Neural progenitor cell (in vitro differentiated cells): ENCODE results near the gene POU3F3. TPM values are rescaled to one million over a fixed set of nuclear protein-coding genes. Genes with fewer than 3 reads are reported as not detected.

Source experiments
- DNase-seq: peaks from one replicate; pipeline ENCODE4 v3.0.0-alpha.2; 2016; ENCODE audit warnings: low spot score
- H2AFZ ChIP-seq: fragments of 200-600 bp; sonication (generic); replicated peaks from 2 replicates; pipeline ENCODE4 v1.6.1; 2016; ENCODE audit warnings: antibody characterized with exemption
- H3F3A ChIP-seq: fragments of 200-600 bp; sonication (generic); 2 replicates; pipeline ENCODE4 v1.6.1; 2016; ENCODE audit warnings: antibody characterized with exemption, low read depth
- H3K27ac ChIP-seq: fragments of 200-600 bp; sonication (generic); 2 replicates; pipeline ENCODE4 v1.5.1; 2016; ENCODE audit warnings: mild to moderate bottlenecking
- H3K27me3 ChIP-seq: fragments of 200-600 bp; sonication (generic); 2 replicates; pipeline ENCODE4 v1.6.1; 2016; ENCODE audit warnings: mild to moderate bottlenecking, moderate library complexity
- H3K36me3 ChIP-seq: fragments of 200-600 bp; sonication (generic); 2 replicates; pipeline ENCODE4 v1.5.1; 2016
- H3K4me1 ChIP-seq: fragments of 200-600 bp; sonication (generic); 2 replicates; pipeline ENCODE4 v1.6.1; 2016; ENCODE audit warnings: mixed run types
- H3K4me2 ChIP-seq: fragments of 200-600 bp; sonication (generic); 2 replicates; pipeline ENCODE4 v1.6.1; 2016
- H3K4me3 ChIP-seq: fragments of 200-600 bp; sonication (generic); 2 replicates; pipeline ENCODE4 v1.5.1; 2016
- H3K79me2 ChIP-seq: fragments of 200-600 bp; sonication (generic); 2 replicates; pipeline ENCODE4 v1.6.1; 2016; ENCODE audit warnings: low read depth
- H3K9ac ChIP-seq: fragments of 200-600 bp; sonication (generic); 2 replicates; pipeline ENCODE4 v1.6.1; 2016
- H3K9me3 ChIP-seq: fragments of 200-600 bp; sonication (generic); 2 replicates; pipeline ENCODE4 v1.5.1; 2016; ENCODE audit warnings: low read depth
- H4K20me1 ChIP-seq: fragments of 200-600 bp; sonication (generic); 2 replicates; pipeline ENCODE4 v1.6.1; 2016; ENCODE audit warnings: low read depth
- H3K27ac Mint-ChIP-seq: 3 replicates; pipeline ENCODE4 v1.8.0; 2021; ENCODE audit warnings: mixed read lengths
- H3K27me3 Mint-ChIP-seq: 2 replicates; pipeline ENCODE4 v1.8.0; 2022; ENCODE audit warnings: low read depth, mild to moderate bottlenecking, inconsistent platforms, moderate library complexity, mixed read lengths; ENCODE audit not compliant: insufficient read depth
- H3K36me3 Mint-ChIP-seq: 3 replicates; pipeline ENCODE4 v1.8.0; 2021; ENCODE audit warnings: mixed read lengths
- H3K4me1 Mint-ChIP-seq: 3 replicates; pipeline ENCODE4 v1.8.0; 2021; ENCODE audit warnings: mixed read lengths
- H3K4me3 Mint-ChIP-seq: 3 replicates; pipeline ENCODE4 v1.8.0; 2021; ENCODE audit warnings: mild to moderate bottlenecking, moderate library complexity, mixed read lengths
- H3K9me3 Mint-ChIP-seq: 3 replicates; pipeline ENCODE4 v1.8.0; 2020; ENCODE audit warnings: mixed read lengths
- EZH2 ChIP-seq: fragments of 200-600 bp; sonication (generic); IDR thresholded peaks from 2 replicates; pipeline ENCODE4 v1.6.1; 2017; ENCODE audit warnings: antibody characterized with exemption, mild to moderate bottlenecking, moderate library complexity
- EZH2phosphoT487 ChIP-seq: fragments of 200-600 bp; sonication (generic); IDR thresholded peaks from 2 replicates; pipeline ENCODE4 v1.6.1; 2017; ENCODE audit warnings: antibody characterized with exemption
- total RNA-seq: library from RNA; depleted of rRNA; stranded (reverse); fragments of >200 nt; gene quantifications from 2 replicates; pipeline ENCODE4 v1.2.3, GENCODE V29; 2015; ENCODE audit warnings: low replicate concordance
- TF ChIP-seq, protein P1 (sequence below): fragments of 200-600 bp; sonication (generic); IDR thresholded peaks from 2 replicates; pipeline ENCODE4 v1.5.1; 2017; ENCODE audit warnings: antibody characterized with exemption, mild to moderate bottlenecking

POU3F3 gene
- total RNA-seq, 1 donor from 2014 or later = not detected

DNA sequence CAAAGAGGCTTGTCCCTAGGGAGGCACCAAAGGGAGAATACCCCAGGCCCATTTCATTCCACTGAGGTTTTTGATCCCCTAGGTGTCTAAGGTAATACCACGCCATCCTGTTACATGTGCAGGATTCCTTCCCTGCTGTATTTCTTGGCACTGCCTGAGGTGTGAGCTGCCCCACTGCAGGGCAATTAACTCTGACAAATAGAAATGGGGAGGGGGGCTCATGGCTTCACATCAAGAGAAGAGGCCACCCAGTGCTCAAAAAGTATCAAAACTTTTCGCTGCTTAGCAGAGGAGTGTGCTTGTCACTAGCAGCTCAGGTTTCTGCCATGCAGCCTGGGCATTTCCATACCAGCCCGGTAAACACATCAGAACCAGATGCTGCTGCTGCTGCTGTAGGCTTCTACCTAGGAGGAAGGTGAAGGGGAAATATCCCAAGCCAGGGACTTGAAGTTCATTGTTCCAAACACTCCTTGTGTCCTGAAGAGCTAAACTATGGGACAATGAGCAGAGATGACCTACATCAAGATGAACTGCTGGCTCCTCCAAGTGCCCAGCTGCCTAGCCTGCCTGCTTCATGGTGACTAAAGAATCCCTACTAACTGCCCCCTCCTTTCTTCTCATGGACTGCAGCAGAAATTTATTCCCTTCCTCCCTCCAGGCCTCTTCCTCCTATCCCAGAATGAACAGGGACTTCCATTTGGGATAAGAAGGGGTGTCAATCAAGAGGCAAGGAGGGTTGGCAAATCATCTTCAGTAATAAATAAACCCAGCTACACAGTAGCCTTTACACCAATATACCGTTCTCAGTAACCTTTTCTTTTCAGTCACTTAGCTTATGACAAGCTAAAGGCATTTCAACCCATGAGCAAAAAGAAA is 16.4 kb downstream of the POU3F3 start:
- H3K9ac ChIP-seq = no peak overlapping the region
- no peak for TF ChIP-seq EZH2phosphoT487
- TF ChIP-seq, protein P1, sequence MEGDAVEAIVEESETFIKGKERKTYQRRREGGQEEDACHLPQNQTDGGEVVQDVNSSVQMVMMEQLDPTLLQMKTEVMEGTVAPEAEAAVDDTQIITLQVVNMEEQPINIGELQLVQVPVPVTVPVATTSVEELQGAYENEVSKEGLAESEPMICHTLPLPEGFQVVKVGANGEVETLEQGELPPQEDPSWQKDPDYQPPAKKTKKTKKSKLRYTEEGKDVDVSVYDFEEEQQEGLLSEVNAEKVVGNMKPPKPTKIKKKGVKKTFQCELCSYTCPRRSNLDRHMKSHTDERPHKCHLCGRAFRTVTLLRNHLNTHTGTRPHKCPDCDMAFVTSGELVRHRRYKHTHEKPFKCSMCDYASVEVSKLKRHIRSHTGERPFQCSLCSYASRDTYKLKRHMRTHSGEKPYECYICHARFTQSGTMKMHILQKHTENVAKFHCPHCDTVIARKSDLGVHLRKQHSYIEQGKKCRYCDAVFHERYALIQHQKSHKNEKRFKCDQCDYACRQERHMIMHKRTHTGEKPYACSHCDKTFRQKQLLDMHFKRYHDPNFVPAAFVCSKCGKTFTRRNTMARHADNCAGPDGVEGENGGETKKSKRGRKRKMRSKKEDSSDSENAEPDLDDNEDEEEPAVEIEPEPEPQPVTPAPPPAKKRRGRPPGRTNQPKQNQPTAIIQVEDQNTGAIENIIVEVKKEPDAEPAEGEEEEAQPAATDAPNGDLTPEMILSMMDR = no peak
- no peak for TF ChIP-seq EZH2
- Mint-ChIP-seq H3K4me3 (peak overlapping the region; percentile 97), H3K9me3 (no peaks in the 10 kb centered on the region), H3K27me3 (peaks cover 42% of the 10 kb centered on the region), H3K36me3 (peaks cover 3% of the 10 kb centered on the region), H3K27ac (peak overlapping the region; percentile 21), H3K4me1 (peaks cover 69% of the 10 kb centered on the region)
- H3K9me3 ChIP-seq = no peaks in the 10 kb centered on the region
- H3K4me2 ChIP-seq = no peak overlapping the region
- H3K4me3 ChIP-seq = no peak overlapping the region
- H3K27ac ChIP-seq = no peak overlapping the region
- DNase-seq = no peak
- peaks cover 37% of the 10 kb centered on the region for H3F3A ChIP-seq
- no peak overlapping the region for H2AFZ ChIP-seq
- H3K27me3 ChIP-seq = peaks cover 100% of the 10 kb centered on the region
- peaks cover 23% of the 10 kb centered on the region for H3K4me1 ChIP-seq
- H4K20me1 ChIP-seq = peaks cover 71% of the 10 kb centered on the region
- H3K79me2 ChIP-seq = no peaks in the 10 kb centered on the region
- H3K36me3 ChIP-seq = no peaks in the 10 kb centered on the region

DNA sequence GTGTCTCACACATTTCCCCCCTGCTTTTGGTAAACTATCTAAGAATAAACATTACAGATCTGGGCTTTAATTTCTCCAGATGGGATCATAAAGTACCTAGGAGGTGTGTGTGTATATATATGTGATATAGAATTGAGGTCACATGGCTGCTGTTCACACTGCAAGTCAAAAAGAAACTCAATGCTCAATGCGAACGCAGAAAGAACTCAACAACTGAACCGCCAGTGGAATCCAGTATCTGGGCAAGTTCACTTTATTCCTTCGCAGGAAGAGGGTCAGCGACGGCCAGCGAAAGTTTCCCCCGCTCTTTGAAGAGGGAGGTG is 17.7 kb downstream of the POU3F3 start:
- H3F3A ChIP-seq = peaks cover 26% of the 10 kb centered on the region
- H3K4me3 ChIP-seq = peak overlapping the region; percentile 88
- Mint-ChIP-seq H3K27me3 (peaks cover 29% of the 10 kb centered on the region), H3K4me3 (peak overlapping the region; percentile 97), H3K27ac (peak overlapping the region; percentile 76), H3K36me3 (peaks cover 2% of the 10 kb centered on the region), H3K4me1 (peaks cover 56% of the 10 kb centered on the region), H3K9me3 (no peaks in the 10 kb centered on the region)
- no peaks in the 10 kb centered on the region for H3K79me2 ChIP-seq
- peak overlapping the region; percentile 96 for H3K4me2 ChIP-seq
- peaks cover 59% of the 10 kb centered on the region for H4K20me1 ChIP-seq
- H3K27ac ChIP-seq = no peak overlapping the region
- no peak for DNase-seq
- H3K9ac ChIP-seq = no peak overlapping the region
- H3K4me1 ChIP-seq = peaks cover 23% of the 10 kb centered on the region
- TF ChIP-seq EZH2phosphoT487 = no peak
- no peak for TF ChIP-seq EZH2
- TF ChIP-seq, protein P1 = no peak
- no peaks in the 10 kb centered on the region for H3K9me3 ChIP-seq
- no peak overlapping the region for H2AFZ ChIP-seq
- H3K27me3 ChIP-seq = peaks cover 100% of the 10 kb centered on the region
- no peaks in the 10 kb centered on the region for H3K36me3 ChIP-seq

DNA sequence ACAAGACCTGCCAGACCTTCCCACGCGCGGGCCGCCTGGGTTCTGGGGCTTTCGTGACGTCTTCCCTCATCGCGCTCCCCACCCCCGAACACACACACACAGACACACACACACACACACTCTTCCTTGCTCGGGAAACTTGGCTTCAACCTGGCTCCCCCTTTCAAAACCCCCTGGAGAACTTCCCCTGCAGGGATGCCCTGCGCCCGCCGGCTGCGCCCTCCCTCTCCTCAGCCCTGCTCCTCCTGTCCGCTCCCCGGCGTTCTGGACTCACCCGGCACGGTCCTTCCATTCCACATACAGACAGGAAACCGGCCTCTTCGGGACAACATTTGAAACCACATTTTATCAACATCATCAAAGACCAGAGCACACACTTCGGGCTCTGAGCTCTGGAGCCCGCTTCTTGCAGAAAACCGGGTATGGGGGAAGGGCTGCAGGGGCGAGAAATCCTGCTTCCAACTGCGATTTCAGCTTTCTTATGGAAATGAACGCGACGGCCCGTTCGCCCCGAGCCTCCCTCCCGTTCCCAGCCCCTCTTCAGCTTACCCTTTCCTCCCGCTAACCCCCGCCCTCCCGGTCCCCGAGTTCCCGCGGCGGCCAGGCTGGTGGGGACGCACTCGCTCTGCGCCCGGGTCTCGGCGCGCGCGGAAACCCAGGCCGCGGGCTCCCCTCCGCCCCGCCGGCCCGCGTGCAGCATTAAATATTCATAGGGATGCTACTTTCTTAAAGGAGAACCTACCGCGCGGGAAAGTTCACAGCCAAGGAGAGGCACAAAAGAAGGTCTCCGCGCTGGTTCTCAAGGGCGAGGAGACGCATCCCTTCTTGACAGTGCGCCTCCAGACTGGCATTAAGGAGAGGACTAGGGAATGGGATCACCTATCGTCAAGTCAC is 18.3 kb downstream of the POU3F3 start:
- no peaks in the 10 kb centered on the region for H3K36me3 ChIP-seq
- H3K9me3 ChIP-seq = no peaks in the 10 kb centered on the region
- peak overlapping the region; percentile 96 for H3K4me2 ChIP-seq
- peaks cover 19% of the 10 kb centered on the region for H3K4me1 ChIP-seq
- peaks cover 2% of the 10 kb centered on the region for H3K36me3 Mint-ChIP-seq
- H3F3A ChIP-seq = peaks cover 21% of the 10 kb centered on the region
- TF ChIP-seq EZH2phosphoT487 (peak; percentile 92), EZH2 (peak; percentile 90)
- TF ChIP-seq, protein P1 = no peak
- peak; percentile 76 for DNase-seq
- no peak overlapping the region for H3K27ac ChIP-seq
- H3K27me3 Mint-ChIP-seq = peaks cover 23% of the 10 kb centered on the region
- H3K79me2 ChIP-seq = no peaks in the 10 kb centered on the region
- peak overlapping the region; percentile 97 for H3K4me3 Mint-ChIP-seq
- H4K20me1 ChIP-seq = peaks cover 53% of the 10 kb centered on the region
- H3K9ac ChIP-seq = no peak overlapping the region
- no peaks in the 10 kb centered on the region for H3K9me3 Mint-ChIP-seq
- H3K4me3 ChIP-seq = peak overlapping the region; percentile 88
- H3K27ac Mint-ChIP-seq = peak overlapping the region; percentile 100
- H3K4me1 Mint-ChIP-seq = peaks cover 52% of the 10 kb centered on the region
- H3K27me3 ChIP-seq = peaks cover 100% of the 10 kb centered on the region
- peak overlapping the region; percentile 45 for H2AFZ ChIP-seq
